Endodermal cell (in vitro differentiated cells): ENCODE measurements around the gene DDX56. TPM values are rescaled to one million over a fixed set of nuclear protein-coding genes. Genes with fewer than 3 reads are reported as not detected.

Source experiments
- DNase-seq: peaks from one replicate; pipeline ENCODE4 v3.0.0-alpha.2; 2017
- H3K27ac ChIP-seq: 2 replicates; pipeline ENCODE4 v1.5.1; 2013; ENCODE audit warnings: mild to moderate bottlenecking, low read depth, low read length, moderate library complexity
- H3K27me3 ChIP-seq: 2 replicates; pipeline ENCODE4 v1.6.1; 2013; ENCODE audit warnings: mild to moderate bottlenecking, low read length, moderate library complexity; ENCODE audit not compliant: insufficient read depth, control insufficient read depth, poor library complexity, severe bottlenecking
- H3K36me3 ChIP-seq: 2 replicates; pipeline ENCODE4 v1.7.0; 2013; ENCODE audit warnings: mild to moderate bottlenecking, low read length, moderate library complexity; ENCODE audit not compliant: control insufficient read depth, insufficient read depth
- H3K4me1 ChIP-seq: one replicate; pipeline ENCODE4 v1.7.0; 2013; ENCODE audit warnings: low read length; ENCODE audit not compliant: control insufficient read depth, insufficient read depth
- H3K4me3 ChIP-seq: 2 replicates; pipeline ENCODE4 v1.5.1; 2013; ENCODE audit warnings: mild to moderate bottlenecking, low read length, moderate library complexity
- H3K9ac ChIP-seq: 2 replicates; pipeline ENCODE4 v1.6.1; 2013; ENCODE audit warnings: mild to moderate bottlenecking, low read length, moderate library complexity; ENCODE audit not compliant: poor library complexity, severe bottlenecking; ENCODE audit errors: extremely low read depth
- H3K9me3 ChIP-seq: 2 replicates; pipeline ENCODE4 v1.6.1; 2013; ENCODE audit warnings: mild to moderate bottlenecking, low read length, moderate library complexity; ENCODE audit not compliant: control insufficient read depth
- H3K27ac Mint-ChIP-seq: 2 replicates; pipeline ENCODE4 v1.8.0; 2020; ENCODE audit warnings: mixed read lengths
- H3K27me3 Mint-ChIP-seq: 2 replicates; pipeline ENCODE4 v1.8.0; 2021; ENCODE audit warnings: mild to moderate bottlenecking, mixed read lengths; ENCODE audit not compliant: insufficient read depth
- H3K36me3 Mint-ChIP-seq: 2 replicates; pipeline ENCODE4 v1.8.0; 2020; ENCODE audit warnings: low read depth, mixed read lengths
- H3K4me1 Mint-ChIP-seq: 2 replicates; pipeline ENCODE4 v1.8.0; 2020; ENCODE audit warnings: mixed read lengths
- H3K4me3 Mint-ChIP-seq: 2 replicates; pipeline ENCODE4 v1.8.0; 2020; ENCODE audit warnings: mild to moderate bottlenecking, moderate library complexity, mixed read lengths
- H3K9me3 Mint-ChIP-seq: 2 replicates; pipeline ENCODE4 v1.8.0; 2020; ENCODE audit warnings: mild to moderate bottlenecking, mixed read lengths
- CTCF ChIP-seq: fragments of 200-600 bp; sonication (generic); conservative IDR thresholded peaks from 2 replicates; pipeline ENCODE4 v1.5.0; 2021; ENCODE audit warnings: antibody characterized with exemption, mild to moderate bottlenecking
- WGBS, 2 experiments: methylation state at CpG; one replicate each; pipeline versions ENCODE4 v1.1.5 to v1.1.7; 2013; ENCODE audit warnings: missing lambda C conversion rate in 2 of 2, mixed read lengths in 1 of 2; ENCODE audit not compliant: insufficient coverage in 1 of 2, insufficient read length in 1 of 2; 5-methylcytosine and 5-hydroxymethylcytosine counted together
- total RNA-seq, 2 donors: library from RNA; stranded (reverse); fragmentation: NEBNext Ultra II Directional in 1 of 2; extraction: Animal tissue kit (Norgen Biotek cat#: 25700) in 1 of 2; gene quantifications; 2 replicates in 1 of 2; 3 replicates in 1 of 2; pipeline ENCODE4 v1.2.1, GENCODE V29; 2021

DDX56 gene
- total RNA-seq, 2 donors from 2014 or later, result 73.6 to 79.2 TPM

- H3K27ac Mint-ChIP-seq, result peak overlapping the region; percentile 84
- no peak overlapping the region for H3K4me3 Mint-ChIP-seq
- TF ChIP-seq CTCF, result no peak
- WGBS, 2 experiments, result 95 to 96% methylated on average over 11 to 14 of the region's 14 CpGs
- H3K27me3 Mint-ChIP-seq, result no peaks in the 10 kb centered on the region
- no peaks in the 10 kb centered on the region for H3K9me3 Mint-ChIP-seq
- Histone ChIP-seq H3K9ac (peak overlapping the region; percentile 32), H3K36me3 (no peaks in the 10 kb centered on the region), H3K9me3 (no peaks in the 10 kb centered on the region), H3K4me1 (no peaks in the 10 kb centered on the region), H3K4me3 (no peak overlapping the region), H3K27ac (no peak overlapping the region), H3K27me3 (no peaks in the 10 kb centered on the region)
- peaks cover 6% of the 10 kb centered on the region for H3K36me3 Mint-ChIP-seq
- peaks cover 8% of the 10 kb centered on the region for H3K4me1 Mint-ChIP-seq
- DNase-seq, result no peak
Observed at GRCh38 chr7:44608916-44609648, 35.4 kb upstream of the DDX56 start.

- H3K4me1 Mint-ChIP-seq, result peaks cover 8% of the 10 kb centered on the region
- no peak for TF ChIP-seq CTCF
- no peak for DNase-seq
Observed at GRCh38 chr7:44607141-44608068, 33.7 kb upstream of the DDX56 start.

GRCh38 chr7:44606341-44607140, 32.8 kb upstream of the DDX56 start, which contains the start of gene OGDH:
TSS of gene OGDH (plus strand) at chr7:44606627. CDS start at chr7:44624344, 17,717 bp downstream.
- no peak for TF ChIP-seq CTCF

More at GRCh38 chr7:44607141-44608068, 33.7 kb upstream of the DDX56 start:
- no peaks in the 10 kb centered on the region for H3K27me3 Mint-ChIP-seq
- H3K4me3 ChIP-seq, result peak overlapping the region; percentile 86
- H3K27ac ChIP-seq, result peak overlapping the region; percentile 94
- no peaks in the 10 kb centered on the region for H3K9me3 ChIP-seq
- no peaks in the 10 kb centered on the region for H3K9me3 Mint-ChIP-seq
- H3K4me1 ChIP-seq, result no peaks in the 10 kb centered on the region
- WGBS, 2 experiments, result 51 to 69% methylated on average over 24 to 35 of the region's 35 CpGs
- H3K27me3 ChIP-seq, result no peaks in the 10 kb centered on the region
- peak overlapping the region; percentile 87 for H3K4me3 Mint-ChIP-seq
- H3K9ac ChIP-seq, result peak overlapping the region; percentile 85
- H3K36me3 ChIP-seq, result no peaks in the 10 kb centered on the region
- peaks cover 6% of the 10 kb centered on the region for H3K36me3 Mint-ChIP-seq
- H3K27ac Mint-ChIP-seq, result peak overlapping the region; percentile 97

More at GRCh38 chr7:44606341-44607140, 32.8 kb upstream of the DDX56 start, which contains the start of gene OGDH:
- Mint-ChIP-seq H3K27me3 (peaks cover 5% of the 10 kb centered on the region), H3K36me3 (peaks cover 6% of the 10 kb centered on the region), H3K27ac (peak within 1 kb of the TSS; percentile 97), H3K4me1 (peaks cover 8% of the 10 kb centered on the region), H3K4me3 (peak within 1 kb of the TSS; percentile 87), H3K9me3 (no peaks in the 10 kb centered on the region)
- no peaks in the 10 kb centered on the region for H3K36me3 ChIP-seq
- H3K9ac ChIP-seq, result peak within 1 kb of the TSS; percentile 85
- H3K4me1 ChIP-seq, result no peaks in the 10 kb centered on the region
- peak; percentile 99 for DNase-seq
- H3K27me3 ChIP-seq, result no peaks in the 10 kb centered on the region
- 0% methylated on average over 18 to 93 of the region's 93 CpGs for WGBS, 2 experiments
- H3K4me3 ChIP-seq, result peak within 1 kb of the TSS; percentile 86
- peak within 1 kb of the TSS; percentile 95 for H3K27ac ChIP-seq
- no peaks in the 10 kb centered on the region for H3K9me3 ChIP-seq
